K562 (cell line): ENCODE results near the gene ADAM19. TPM values are rescaled to one million over a fixed set of nuclear protein-coding genes. Genes with fewer than 3 reads are reported as not detected.
A peak's percentile ranks its signal among the peaks of the same experiment; 100 is the strongest.

Experiments
- ATAC-seq: fragments of 200-7000 bp; cut with Tn5 transposase; 3 replicates; pipeline ENCODE4 v1.9.1; 2020; ENCODE audit warnings: moderate library complexity
- BruUV-seq: library from RNA; stranded (reverse); fragments of 400-500 nt; replicated peaks from 2 replicates; lab custom pipeline; 2021; lab: Mats Ljungman, UMichigan
- CTCF ChIA-PET: fragments of 300-600 bp; formaldehyde crosslinking; extraction: SDS; loops from one replicate; lab custom pipeline; 2021; ENCODE audit warnings: low intra/inter-chr PET ratio; lab: Yijun Ruan, JAX
- POLR2A ChIA-PET: fragments of 300-600, 350-650 bp; sonication (Branson Sonifier 250); formaldehyde crosslinking; extraction: SDS; loops from one replicate; lab custom pipeline; 2021; ENCODE audit warnings: antibody characterized with exemption, inconsistent platforms; lab: Yijun Ruan, JAX
- DNase-seq, 4 experiments: peaks; one replicate each; pipeline versions ENCODE4 v3.0.0 to v3.0.0-alpha.2; 2011 to 2018; ENCODE audit warnings: low spot score in 3 of 4, mixed read lengths in 3 of 4; ENCODE audit errors: extremely low read depth in 1 of 4
- FAIRE-seq: peaks from 2 replicates; lab custom pipeline; 2011; peaks lifted over from hg19 to GRCh38; lab: Jason Lieb, UNC
- H2AFZ ChIP-seq: 2 replicates; pipeline ENCODE4 v1.6.0; 2011; ENCODE audit warnings: low read depth, low read length, control low read depth, inconsistent platforms
- H3K27ac ChIP-seq: fragments of 200-600 bp; 3 replicates; pipeline ENCODE4 v1.8.0; 2011; ENCODE audit warnings: low read depth, mild to moderate bottlenecking, control low read depth, inconsistent platforms, low read length, moderate library complexity, mixed read lengths; ENCODE audit errors: extremely low read depth
- H3K27me3 ChIP-seq, 2 experiments: fragments of 300-600 bp in 1 of 2; 2 replicates in 1 of 2; 3 replicates in 1 of 2; pipeline versions ENCODE4 v1.6.0 to v1.8.0; 2011; ENCODE audit warnings: inconsistent platforms in 2 of 2, low read length in 2 of 2, mild to moderate bottlenecking in 1 of 2, mixed read lengths in 1 of 2, moderate library complexity in 1 of 2; ENCODE audit not compliant: control insufficient read depth in 2 of 2, insufficient read depth in 2 of 2
- H3K36me3 ChIP-seq: fragments of 300-600 bp; 3 replicates; pipeline ENCODE4 v1.8.0; 2011; ENCODE audit warnings: mild to moderate bottlenecking, low read length, inconsistent platforms; ENCODE audit not compliant: control insufficient read depth, insufficient read depth
- H3K4me1 ChIP-seq, 2 experiments: fragments of 200-600 bp in 1 of 2; replicated peaks in 1 of 2; 2 replicates in 1 of 2; 3 replicates in 1 of 2; pipeline versions ENCODE4 v1.5.1 to v1.8.0; 2011; ENCODE audit warnings: inconsistent platforms in 2 of 2, low read length in 2 of 2, mild to moderate bottlenecking in 1 of 2, mixed read lengths in 1 of 2, moderate library complexity in 1 of 2; ENCODE audit not compliant: control insufficient read depth in 2 of 2, insufficient read depth in 2 of 2
- H3K4me2 ChIP-seq: 2 replicates; pipeline ENCODE4 v1.6.1; 2011; ENCODE audit warnings: low read length, control low read depth, inconsistent platforms, mixed read lengths; ENCODE audit not compliant: insufficient read depth
- H3K4me3 ChIP-seq: fragments of 200-600 bp; sonication (generic), shearing (Covaris generic); 2 replicates; pipeline ENCODE4 v1.5.1; 2016; ENCODE audit warnings: control low read depth, inconsistent platforms
- H3K79me2 ChIP-seq: fragments of 200-600 bp; 3 replicates; pipeline ENCODE4 v1.8.0; 2011; ENCODE audit warnings: low read length, inconsistent platforms; ENCODE audit not compliant: control insufficient read depth, insufficient read depth
- H3K9ac ChIP-seq, 2 experiments: 2 replicates each; pipeline versions ENCODE4 v1.6.0 to v1.6.1; 2011; ENCODE audit warnings: low read depth in 2 of 2, low read length in 2 of 2, control low read depth in 1 of 2, inconsistent platforms in 1 of 2, mild to moderate bottlenecking in 1 of 2, mixed read lengths in 1 of 2; ENCODE audit not compliant: insufficient read depth in 1 of 2
- H3K9me1 ChIP-seq: one replicate; pipeline ENCODE4 v1.6.0; 2011; ENCODE audit warnings: inconsistent platforms, mild to moderate bottlenecking, low read length, moderate library complexity; ENCODE audit not compliant: control insufficient read depth, insufficient read depth
- H3K9me3 ChIP-seq: replicated peaks from 2 replicates; pipeline ENCODE4 v1.5.1; 2011; ENCODE audit warnings: low read depth, low read length, inconsistent platforms; ENCODE audit not compliant: control insufficient read depth, insufficient read depth
- H4K20me1 ChIP-seq: replicated peaks from 2 replicates; pipeline ENCODE4 v1.6.1; 2011; ENCODE audit warnings: low read length, inconsistent platforms, mixed read lengths; ENCODE audit not compliant: control insufficient read depth, insufficient read depth
- GATA2 ChIP-seq: sonication (generic); formaldehyde crosslinking; IDR thresholded peaks from 2 replicates; pipeline ENCODE4 v1.4.0; 2020; ENCODE audit warnings: mild to moderate bottlenecking, missing genetic modification reagents
- RAD21 ChIP-seq, 2 experiments: fragments of 250-450 bp in 1 of 2; fragments of 450-650 bp in 1 of 2; sonication (Bioruptor Pico) in 1 of 2; formaldehyde crosslinking in 1 of 2; IDR thresholded peaks in 1 of 2; conservative IDR thresholded peaks in 1 of 2; 2 replicates each; pipeline versions ENCODE4 v1.4.0 to v1.8.0; 2020 to 2022; ENCODE audit warnings: mild to moderate bottlenecking in 2 of 2, moderate library complexity in 1 of 2
- REST ChIP-seq, 2 experiments: fragments of 450-650 bp; formaldehyde crosslinking in 1 of 2; IDR thresholded peaks; 2 replicates each; pipeline versions ENCODE4 v1.4.0 to v1.6.1; 2014 to 2020; ENCODE audit warnings: mild to moderate bottlenecking in 2 of 2, borderline replicate concordance in 1 of 2, low read depth in 1 of 2
- WGBS: fragments of 100-300 bp; shearing (Covaris generic); methylation state at CpG from one replicate; pipeline ENCODE4 v1.1.6; 2016; ENCODE audit warnings: low coverage, mixed read lengths; ENCODE audit not compliant: insufficient coverage; ENCODE audit errors: missing lambda C conversion rate; 5-methylcytosine and 5-hydroxymethylcytosine counted together
- in situ Hi-C: fragments of 300-500 bp; cut with MboI; formaldehyde crosslinking; loops from 4 replicates; pipeline ENCODE4 v1.15.0; 2018; ENCODE audit warnings: inconsistent platforms, mixed read lengths
- intact Hi-C: fragments of 100-400 bp; cut with micrococcal nuclease; formaldehyde crosslinking; loops from 2 replicates; pipeline ENCODE4 v1.14.2; 2022
- polyA plus RNA-seq, 8 experiments: library from polyadenylated mRNA; depleted of rRNA in 4 of 8; stranded (reverse) in 5 of 8; unstranded in 3 of 8; fragments of >200 nt; fragmentation: Nextera tagmentation in 2 of 8; fragmentation: Illumina TruSeq in 1 of 8; extraction: Ambion mirVana in 2 of 8; extraction: Trizol in 1 of 8; gene quantifications; 2 replicates each; pipeline versions ENCODE4 v1.2.1 to v1.2.3, GENCODE V29; 2011 to 2014; ENCODE audit warnings: inconsistent platforms in 1 of 8, missing spikeins in 1 of 8
- total RNA-seq, 7 experiments: library from RNA; depleted of rRNA in 6 of 7; stranded (reverse); fragments of >200 nt in 6 of 7; fragmentation: Illumina TruSeq in 2 of 7; extraction: Trizol in 2 of 7; gene quantifications; 2 replicates each; pipeline versions ENCODE4 v1.2.1 to v1.2.3, GENCODE V29; 2011 to 2021; ENCODE audit warnings: low replicate concordance in 1 of 7
- TF ChIP-seq, protein P1 (sequence below), 3 experiments: IDR thresholded peaks in 2 of 3; conservative IDR thresholded peaks in 1 of 3; 2 replicates each; pipeline ENCODE4 v1.5.1; 2011 to 2012; ENCODE audit warnings: low read length in 3 of 3, mild to moderate bottlenecking in 3 of 3, control low read depth in 2 of 3, improper control_type of control experiment in 1 of 3, inconsistent platforms in 1 of 3, low read depth in 1 of 3, mixed read lengths in 1 of 3, moderate library complexity in 1 of 3; ENCODE audit not compliant: insufficient read depth in 2 of 3

ADAM19 gene
- total and polyA plus RNA-seq, 9 of the 15 experiments (the other 6 are each of a cell fraction or from before 2014, with no cell fraction given): 0.11 to 1.1 (median 0.43) TPM

DNA sequence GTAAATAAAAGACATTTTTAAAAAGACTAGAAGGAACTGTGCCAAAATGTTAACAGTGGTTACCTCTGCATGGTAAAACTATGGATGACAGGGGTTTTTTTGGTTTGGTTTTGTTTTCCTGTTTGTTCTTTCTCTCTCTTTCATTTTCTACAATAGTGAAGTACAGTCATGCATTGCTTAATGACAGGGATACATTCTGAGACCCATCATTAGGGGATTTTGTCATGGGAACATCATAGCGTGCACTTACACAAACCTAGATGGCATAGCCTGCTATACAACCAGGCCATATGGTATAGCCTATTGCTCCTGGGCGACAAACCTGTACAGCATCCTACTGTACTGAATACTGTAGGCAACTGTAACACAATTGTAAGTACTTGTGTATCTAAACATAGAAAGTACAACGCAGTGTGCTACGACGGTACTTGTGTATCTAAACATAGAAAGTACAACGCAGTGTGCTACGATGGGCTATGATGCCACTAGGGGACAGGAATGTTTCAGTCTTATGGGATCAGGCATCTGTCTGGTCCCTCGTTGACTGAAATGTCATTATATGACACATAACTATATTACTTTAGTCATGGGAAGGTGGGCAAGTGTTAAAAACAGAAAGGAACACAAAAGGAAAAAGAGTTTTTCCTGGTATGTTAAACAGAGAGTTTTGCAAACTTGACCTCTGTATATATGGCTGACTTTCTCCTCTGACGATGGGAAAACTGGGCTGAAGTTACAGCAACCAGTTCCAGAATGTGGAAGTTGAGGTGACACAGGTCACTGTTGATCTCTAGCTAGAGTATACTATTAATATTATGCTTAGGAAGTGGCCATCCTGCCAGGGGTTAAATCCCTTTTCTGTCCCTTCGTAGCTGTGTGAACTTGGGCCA lies 7.4 kb upstream of the ADAM19 start:
- no peak for DNase-seq
- H3K4me1 ChIP-seq: no peaks in the 10 kb centered on the region
- in situ Hi-C loops: no loop called here
- ChIA-PET CTCF (no interaction called here), POLR2A (interaction anchor here (0.6 kb wide), 1 partner anchor 1615 kb away, joined by 3 read pairs; no protein-coding TSS in a partner anchor)
- H3K36me3 ChIP-seq: no peaks in the 10 kb centered on the region
- no peak overlapping the region for H3K9ac ChIP-seq
- no peak overlapping the region for H3K4me3 ChIP-seq
- no peaks in the 10 kb centered on the region for H3K79me2 ChIP-seq
- H4K20me1 ChIP-seq: no peaks in the 10 kb centered on the region
- TF ChIP-seq REST (IDR thresholded peaks at IDR 0.05; ENCODE audit: borderline replicate concordance) (peak; percentile 4; the same call in 1 of the 2 replicates), REST (CRISPR knock-in tag; IDR thresholded peaks at IDR 0.05; ENCODE audit: low read depth) (no peak), RAD21 (CRISPR knock-in tag; conservative IDR thresholded peaks at IDR 0.05 in 1 of 2, IDR thresholded peaks at IDR 0.05 in 1 of 2) (peak in 1 of 2 experiments; percentile 47; a peak in 2 of 4 replicates), GATA2 (CRISPR knock-in tag) (no peak)
- TF ChIP-seq, protein P1, sequence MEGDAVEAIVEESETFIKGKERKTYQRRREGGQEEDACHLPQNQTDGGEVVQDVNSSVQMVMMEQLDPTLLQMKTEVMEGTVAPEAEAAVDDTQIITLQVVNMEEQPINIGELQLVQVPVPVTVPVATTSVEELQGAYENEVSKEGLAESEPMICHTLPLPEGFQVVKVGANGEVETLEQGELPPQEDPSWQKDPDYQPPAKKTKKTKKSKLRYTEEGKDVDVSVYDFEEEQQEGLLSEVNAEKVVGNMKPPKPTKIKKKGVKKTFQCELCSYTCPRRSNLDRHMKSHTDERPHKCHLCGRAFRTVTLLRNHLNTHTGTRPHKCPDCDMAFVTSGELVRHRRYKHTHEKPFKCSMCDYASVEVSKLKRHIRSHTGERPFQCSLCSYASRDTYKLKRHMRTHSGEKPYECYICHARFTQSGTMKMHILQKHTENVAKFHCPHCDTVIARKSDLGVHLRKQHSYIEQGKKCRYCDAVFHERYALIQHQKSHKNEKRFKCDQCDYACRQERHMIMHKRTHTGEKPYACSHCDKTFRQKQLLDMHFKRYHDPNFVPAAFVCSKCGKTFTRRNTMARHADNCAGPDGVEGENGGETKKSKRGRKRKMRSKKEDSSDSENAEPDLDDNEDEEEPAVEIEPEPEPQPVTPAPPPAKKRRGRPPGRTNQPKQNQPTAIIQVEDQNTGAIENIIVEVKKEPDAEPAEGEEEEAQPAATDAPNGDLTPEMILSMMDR (IDR thresholded peaks at IDR 0.05 in 2 of 3, conservative IDR thresholded peaks at IDR 0.05 in 1 of 3; ENCODE audit: insufficient read depth in 2 of 3, low read depth in 1 of 3, low read length in 3 of 3): peak in 1 of 3 experiments; percentile 34; a peak in 1 of 6 replicates
- H2AFZ ChIP-seq: no peak overlapping the region
- no peaks in the 10 kb centered on the region for H3K9me3 ChIP-seq
- H3K9me1 ChIP-seq: no peaks in the 10 kb centered on the region
- intact Hi-C loops: loop anchor here (5.0 kb wide), 1 partner anchor 134 kb away; no protein-coding TSS in a partner anchor
- no TSS peak for BruUV-seq
- WGBS: 27% methylated on average over 10 of the region's 10 CpGs
- H3K4me2 ChIP-seq: no peak overlapping the region
- no peak for FAIRE-seq
- peak; percentile 67 for ATAC-seq
- H3K27me3 ChIP-seq: no peaks in the 10 kb centered on the region
- no peak overlapping the region for H3K27ac ChIP-seq
